ENCODE results near the gene MFAP3L. TPM values are rescaled to one million over a fixed set of nuclear protein-coding genes. Genes with fewer than 3 reads are reported as not detected.

MFAP3L gene
- polyA plus RNA-seq, 3 donors: 0.01 to 0.18 TPM; not detected in 1

GRCh38 chr4:169959254-169959653, 66.9 kb downstream of the MFAP3L start:
- H3K27ac Mint-ChIP-seq: no peak overlapping the region
- H2AFZ ChIP-seq (ENCODE audit: insufficient read depth, low read depth, low read length, poor library complexity, severe bottlenecking): no peak overlapping the region
- no peaks in the 10 kb centered on the region for H4K20me1 ChIP-seq (ENCODE audit: insufficient read depth, low read length)
- no peak for TF ChIP-seq CTCF (IDR thresholded peaks at IDR 0.05)
- intact Hi-C loops (cut with micrococcal nuclease): no loop called here
- no peak overlapping the region for H3K4me2 ChIP-seq (replicated peaks; ENCODE audit: extremely low read depth, low read length, poor library complexity, severe bottlenecking)
- H3K36me3 ChIP-seq (replicated peaks in 1 of 2; ENCODE audit: control insufficient read depth in 1 of 2, insufficient read depth in 2 of 2, low read length in 2 of 2): no peaks in the 10 kb centered on the region
- H3K4me3 ChIP-seq (replicated peaks in 1 of 3; ENCODE audit: low read depth in 2 of 3, low read length in 3 of 3): no peak overlapping the region
- H3K9me3 Mint-ChIP-seq: peaks cover 0 to 5% (median 2%) of the 10 kb centered on the region in 7 donors
- no peak overlapping the region for H3K4me3 Mint-ChIP-seq
- no peaks in the 10 kb centered on the region for H3K9me3 ChIP-seq (replicated peaks in 1 of 2; ENCODE audit: control insufficient read depth in 1 of 2, insufficient read depth in 1 of 2, low read length in 2 of 2)
- H3K4me1 Mint-ChIP-seq: no peaks in the 10 kb centered on the region
- no peak for DNase-seq
- peaks cover 1 to 9% of the 10 kb centered on the region in 2 donors for H3K27me3 ChIP-seq (ENCODE audit: control insufficient read depth in 2 of 2, insufficient read depth in 2 of 2, low read length in 2 of 2)
- H3K4me1 ChIP-seq (ENCODE audit: control insufficient read depth in 1 of 2, insufficient read depth in 2 of 2, low read length in 2 of 2): no peaks in the 10 kb centered on the region
- H3K9ac ChIP-seq (ENCODE audit: insufficient read depth, low read length, poor library complexity, severe bottlenecking): no peak overlapping the region
- no peaks in the 10 kb centered on the region for H3K36me3 Mint-ChIP-seq
- WGBS (ENCODE audit: insufficient coverage): 100% methylated on average over 2 of the region's 3 CpGs
- no peak overlapping the region for H3K27ac ChIP-seq (ENCODE audit: low read depth in 1 of 2, low read length in 2 of 2)
- H3K27me3 Mint-ChIP-seq (ENCODE audit: low read depth in 3 of 3): peaks cover 6 to 22% (median 10%) of the 10 kb centered on the region in 3 donors
- H3K79me2 ChIP-seq (ENCODE audit: insufficient read depth, low read length): no peaks in the 10 kb centered on the region

GRCh38 chr4:169958629-169959028, 67.6 kb downstream of the MFAP3L start:
- Histone ChIP-seq H3K27ac (ENCODE audit: low read depth in 1 of 2, low read length in 2 of 2) (no peak overlapping the region), H3K9me3 (replicated peaks in 1 of 2; ENCODE audit: control insufficient read depth in 1 of 2, insufficient read depth in 1 of 2, low read length in 2 of 2) (no peaks in the 10 kb centered on the region), H3K9ac (ENCODE audit: insufficient read depth, low read length, poor library complexity, severe bottlenecking) (no peak overlapping the region), H3K4me1 (ENCODE audit: control insufficient read depth in 1 of 2, insufficient read depth in 2 of 2, low read length in 2 of 2) (no peaks in the 10 kb centered on the region), H3K79me2 (ENCODE audit: insufficient read depth, low read length) (no peaks in the 10 kb centered on the region), H3K4me2 (replicated peaks; ENCODE audit: extremely low read depth, low read length, poor library complexity, severe bottlenecking) (no peak overlapping the region), H3K27me3 (ENCODE audit: control insufficient read depth in 2 of 2, insufficient read depth in 2 of 2, low read length in 2 of 2) (peaks cover 6 to 15% of the 10 kb centered on the region in 2 donors), H3K36me3 (replicated peaks in 1 of 2; ENCODE audit: control insufficient read depth in 1 of 2, insufficient read depth in 2 of 2, low read length in 2 of 2) (no peaks in the 10 kb centered on the region), H2AFZ (ENCODE audit: insufficient read depth, low read depth, low read length, poor library complexity, severe bottlenecking) (no peak overlapping the region), H4K20me1 (ENCODE audit: insufficient read depth, low read length) (no peaks in the 10 kb centered on the region), H3K4me3 (replicated peaks in 1 of 3; ENCODE audit: low read depth in 2 of 3, low read length in 3 of 3) (no peak overlapping the region)
- H3K27ac Mint-ChIP-seq: no peak overlapping the region
- H3K36me3 Mint-ChIP-seq: no peaks in the 10 kb centered on the region
- no peak for DNase-seq
- TF ChIP-seq CTCF (IDR thresholded peaks at IDR 0.05): no peak
- no peak overlapping the region for H3K4me3 Mint-ChIP-seq
- WGBS (ENCODE audit: insufficient coverage): 100% methylated on average over 4 of the region's 7 CpGs
- no peaks in the 10 kb centered on the region for H3K4me1 Mint-ChIP-seq
- intact Hi-C loops (cut with micrococcal nuclease): no loop called here
- H3K9me3 Mint-ChIP-seq: peaks cover 0 to 5% (median 2%) of the 10 kb centered on the region in 7 donors
- peaks cover 6 to 24% (median 13%) of the 10 kb centered on the region in 3 donors for H3K27me3 Mint-ChIP-seq (ENCODE audit: low read depth in 3 of 3)
